Uterus (tissue), 2 donors: ENCODE data around the gene NYNRIN.

Experiments
- POLR2A ChIP-seq, 2 donors: fragments of 450-650 bp; IDR thresholded peaks; one replicate each; pipeline ENCODE4 v1.6.1; 2016; ENCODE audit warnings: antibody characterized with exemption in 2 of 2, mild to moderate bottlenecking in 1 of 2, moderate library complexity in 1 of 2
- TF ChIP-seq, protein P1 (sequence below), 4 experiments: fragments of 200-600 bp in 2 of 4; fragments of 450-650 bp in 2 of 4; sonication (generic) in 2 of 4; IDR thresholded peaks; one replicate each; pipeline ENCODE4 v1.5.1; 2016 to 2019; ENCODE audit warnings: antibody characterized with exemption in 4 of 4, mild to moderate bottlenecking in 2 of 4, moderate library complexity in 1 of 4

DNA sequence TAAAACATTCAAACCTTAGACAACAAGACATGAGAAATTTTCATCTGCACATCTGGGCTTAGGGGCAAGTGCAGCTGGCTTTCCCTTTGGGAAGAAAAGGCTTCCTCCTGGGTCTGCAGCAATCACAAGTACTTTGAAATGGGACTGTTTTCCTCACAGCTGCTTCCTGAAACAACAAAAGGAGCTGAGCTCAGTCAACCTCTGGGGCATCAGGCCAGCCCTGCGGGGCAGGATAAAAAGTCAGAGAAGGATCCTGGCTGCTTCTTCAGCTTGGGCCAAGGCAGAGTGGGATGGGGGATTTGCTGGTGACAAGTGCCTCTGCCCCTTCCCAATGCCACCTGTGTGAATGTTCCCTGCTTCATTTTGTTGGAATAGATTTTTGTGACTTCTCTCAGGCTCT lies 59.9 kb downstream of the NYNRIN start:
- TF ChIP-seq, protein P1, sequence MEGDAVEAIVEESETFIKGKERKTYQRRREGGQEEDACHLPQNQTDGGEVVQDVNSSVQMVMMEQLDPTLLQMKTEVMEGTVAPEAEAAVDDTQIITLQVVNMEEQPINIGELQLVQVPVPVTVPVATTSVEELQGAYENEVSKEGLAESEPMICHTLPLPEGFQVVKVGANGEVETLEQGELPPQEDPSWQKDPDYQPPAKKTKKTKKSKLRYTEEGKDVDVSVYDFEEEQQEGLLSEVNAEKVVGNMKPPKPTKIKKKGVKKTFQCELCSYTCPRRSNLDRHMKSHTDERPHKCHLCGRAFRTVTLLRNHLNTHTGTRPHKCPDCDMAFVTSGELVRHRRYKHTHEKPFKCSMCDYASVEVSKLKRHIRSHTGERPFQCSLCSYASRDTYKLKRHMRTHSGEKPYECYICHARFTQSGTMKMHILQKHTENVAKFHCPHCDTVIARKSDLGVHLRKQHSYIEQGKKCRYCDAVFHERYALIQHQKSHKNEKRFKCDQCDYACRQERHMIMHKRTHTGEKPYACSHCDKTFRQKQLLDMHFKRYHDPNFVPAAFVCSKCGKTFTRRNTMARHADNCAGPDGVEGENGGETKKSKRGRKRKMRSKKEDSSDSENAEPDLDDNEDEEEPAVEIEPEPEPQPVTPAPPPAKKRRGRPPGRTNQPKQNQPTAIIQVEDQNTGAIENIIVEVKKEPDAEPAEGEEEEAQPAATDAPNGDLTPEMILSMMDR (IDR thresholded peaks at IDR 0.05), result no peak
- TF ChIP-seq POLR2A (IDR thresholded peaks at IDR 0.05), result no peak
